NCI-H2196 (cell line): ENCODE data around the gene RGL1.

Experiments used
- DNase-seq: peaks from one replicate; lab custom pipeline; 2025; ENCODE audit not compliant: unreplicated experiment; lab: John Stamatoyannopoulos, UW

RGL1 gene

GRCh38 chr1:183817576-183818288 is 12.8 kb downstream of the RGL1 start:
- DNase-seq: no peak

GRCh38 chr1:183819059-183819458 is 14.1 kb downstream of the RGL1 start:
- no peak for DNase-seq

GRCh38 chr1:183821309-183821888 is 16.5 kb downstream of the RGL1 start:
- DNase-seq: no peak

- DNase-seq: no peak
Measured at GRCh38 chr1:183821889-183822611, 17.1 kb downstream of the RGL1 start.

GRCh38 chr1:183824291-183824690 is 19.4 kb downstream of the RGL1 start:
- DNase-seq: no peak

GRCh38 chr1:183827801-183828200 is 22.9 kb downstream of the RGL1 start:
- DNase-seq: no peak

GRCh38 chr1:183830389-183830788 is 25.5 kb downstream of the RGL1 start:
- DNase-seq: no peak

- no peak for DNase-seq
Measured at GRCh38 chr1:183831311-183831710, 26.4 kb downstream of the RGL1 start.

- DNase-seq: no peak
Measured at GRCh38 chr1:183832459-183832858, 27.5 kb downstream of the RGL1 start.

GRCh38 chr1:183834568-183834967 is 29.6 kb downstream of the RGL1 start:
- no peak for DNase-seq

GRCh38 chr1:183836598-183836997 is 31.7 kb downstream of the RGL1 start:
- DNase-seq: no peak

- no peak for DNase-seq
Measured at GRCh38 chr1:183837062-183837461, 32.1 kb downstream of the RGL1 start.

GRCh38 chr1:183838221-183838620 is 33.3 kb downstream of the RGL1 start:
- DNase-seq: no peak

- no peak for DNase-seq
Measured at GRCh38 chr1:183840140-183840539, 35.2 kb downstream of the RGL1 start.

- DNase-seq: no peak
Measured at GRCh38 chr1:183841550-183841949, 36.6 kb downstream of the RGL1 start.

GRCh38 chr1:183841950-183842794 is 37.3 kb downstream of the RGL1 start:
- DNase-seq: no peak

- no peak for DNase-seq
Measured at GRCh38 chr1:183842795-183843144, 37.9 kb downstream of the RGL1 start.

GRCh38 chr1:183844806-183845205 is 39.9 kb downstream of the RGL1 start:
- no peak for DNase-seq

GRCh38 chr1:183845681-183846080 is 40.8 kb downstream of the RGL1 start:
- DNase-seq: no peak

- no peak for DNase-seq
Measured at GRCh38 chr1:183847641-183848040, 42.7 kb downstream of the RGL1 start.

GRCh38 chr1:183850852-183851251 is 45.9 kb downstream of the RGL1 start:
- DNase-seq: no peak
